ENCODE results near the gene KCNK3. TPM values are rescaled to one million over a fixed set of nuclear protein-coding genes. Genes with fewer than 3 reads are reported as not detected.
"Not testable (repeated sequence)": the region's sequence is repeated elsewhere in the genome, so short reads cannot be mapped to it uniquely, and the experiment has no call there.

Gene KCNK3
- total RNA-seq, 4 donors from 2014 or later = 0.76 to 1.6 (median 0.94) TPM

- DNase-seq = no peak
- Histone ChIP-seq H3K27ac (no peak overlapping the region), H3K4me3 (no peak overlapping the region), H3K36me3 (no peaks in the 10 kb centered on the region), H3K9me3 (no peaks in the 10 kb centered on the region), H3K4me1 (no peaks in the 10 kb centered on the region), H3K27me3 (no peaks in the 10 kb centered on the region)
- TF ChIP-seq POLR2A (IDR thresholded peaks at IDR 0.05) (no peak), CTCF (IDR thresholded peaks at IDR 0.05) (no peak)
Measured at GRCh38 chr2:26756337-26756736, 63.8 kb downstream of the KCNK3 start.

DNA sequence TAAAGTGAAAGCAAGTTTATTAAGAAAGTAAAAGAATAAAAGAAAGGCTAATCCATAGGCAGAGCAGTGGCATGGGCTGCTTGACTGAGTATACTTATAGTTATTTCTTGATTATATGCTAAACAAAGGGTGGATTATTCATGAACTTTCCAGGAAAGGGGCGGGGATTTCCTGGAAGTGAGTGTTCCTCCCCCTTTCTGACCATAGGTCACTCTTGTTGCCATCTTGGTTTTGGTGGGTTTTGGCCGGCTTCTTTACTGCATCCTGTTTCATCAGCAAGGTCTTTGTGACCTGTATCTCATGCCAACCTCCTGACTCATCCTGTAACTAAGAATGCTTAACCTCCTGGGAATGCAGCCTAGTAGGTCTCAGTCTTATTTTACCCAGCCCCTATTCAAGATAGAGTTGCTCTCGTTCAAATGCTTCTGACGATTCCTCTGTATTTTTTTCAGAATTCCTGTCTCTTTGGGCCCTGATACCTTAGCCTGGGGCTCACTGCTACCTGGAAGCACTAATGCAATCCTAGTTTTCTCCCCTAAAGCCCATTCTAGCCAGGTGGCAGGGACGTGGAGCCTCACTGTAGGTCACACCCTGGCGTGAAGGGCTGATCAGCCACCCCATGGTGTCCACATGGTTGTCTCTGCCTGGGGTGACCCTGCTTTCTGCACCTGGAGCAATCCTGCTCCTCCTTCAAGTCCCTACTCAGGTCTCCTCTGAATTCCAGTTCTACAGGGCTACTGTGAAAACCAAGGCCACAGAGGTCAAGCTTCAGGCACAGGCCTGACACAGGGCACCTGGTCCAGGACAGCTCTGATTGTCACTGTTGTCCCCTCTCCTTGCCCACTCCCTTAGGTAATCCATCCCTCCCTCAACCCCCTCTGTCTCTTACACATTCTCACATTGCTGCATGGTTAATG lies 65.6 kb downstream of the KCNK3 start:
- no peaks in the 10 kb centered on the region for H3K36me3 ChIP-seq
- H3K4me3 ChIP-seq = no peak overlapping the region
- peak in 1 of 3 donors; percentile 56 for DNase-seq
- TF ChIP-seq CTCF (IDR thresholded peaks at IDR 0.05) = no peak
- no peak for TF ChIP-seq POLR2A (IDR thresholded peaks at IDR 0.05)
- H3K27me3 ChIP-seq = no peaks in the 10 kb centered on the region
- H3K9me3 ChIP-seq = no peaks in the 10 kb centered on the region
- H3K27ac ChIP-seq = no peak overlapping the region
- H3K4me1 ChIP-seq = no peaks in the 10 kb centered on the region

DNA sequence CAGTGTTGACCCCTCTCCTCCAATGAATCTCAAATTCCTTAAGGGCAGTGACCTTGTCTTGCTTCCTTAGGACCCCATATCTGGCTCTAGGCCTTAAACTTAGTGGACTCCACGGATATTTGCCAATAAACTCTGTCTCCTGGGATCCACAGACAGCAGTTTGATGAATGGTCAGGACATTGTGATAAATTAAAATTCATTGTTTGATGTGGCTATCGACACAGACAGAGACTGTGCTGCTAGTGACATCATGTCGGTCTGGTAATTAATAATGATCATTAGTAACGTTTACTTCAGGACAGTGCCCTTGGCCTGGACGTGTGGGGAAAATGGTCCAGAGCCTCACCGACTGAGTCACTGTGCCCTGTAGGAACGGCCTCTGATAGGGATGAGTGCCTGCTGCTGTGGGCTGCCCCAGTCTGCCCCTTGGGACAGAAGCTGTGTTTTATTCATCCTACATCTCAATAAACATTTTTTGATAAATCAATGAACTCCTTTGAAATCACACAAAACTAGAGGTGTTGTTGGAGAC lies 66.3 kb downstream of the KCNK3 start:
- TF ChIP-seq POLR2A (IDR thresholded peaks at IDR 0.05) (no peak), CTCF (IDR thresholded peaks at IDR 0.05) (no peak)
- Histone ChIP-seq H3K36me3 (no peaks in the 10 kb centered on the region), H3K9me3 (no peaks in the 10 kb centered on the region), H3K27ac (no peak overlapping the region), H3K27me3 (no peaks in the 10 kb centered on the region), H3K4me3 (no peak overlapping the region), H3K4me1 (peaks cover 0 to 5% (median 0%) of the 10 kb centered on the region in 4 donors)
- no peak for DNase-seq

DNA sequence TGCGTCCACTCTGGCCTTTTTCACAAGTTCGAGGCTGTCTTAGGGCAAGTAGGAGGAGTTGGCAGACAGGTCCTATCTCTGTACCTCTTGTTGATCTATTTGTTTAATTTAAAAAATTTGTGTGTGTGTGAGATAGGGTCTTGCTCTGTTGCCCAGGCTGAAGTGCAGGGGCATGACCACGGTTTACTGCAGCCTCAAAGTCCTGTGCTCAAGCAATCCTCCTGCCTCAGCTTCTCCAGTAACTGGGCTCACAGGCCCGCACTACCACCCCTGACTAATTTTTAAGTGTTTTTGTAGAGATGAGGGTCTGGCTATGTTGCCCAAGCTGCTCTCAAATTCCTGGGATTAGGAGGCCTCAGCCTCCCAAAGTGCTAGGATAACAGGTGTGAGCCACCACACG lies 67.3 kb downstream of the KCNK3 start:
- Histone ChIP-seq H3K9me3 (no peaks in the 10 kb centered on the region), H3K27me3 (no peaks in the 10 kb centered on the region), H3K27ac (no peak overlapping the region), H3K4me1 (peaks cover 0 to 7% (median 0%) of the 10 kb centered on the region in 4 donors), H3K4me3 (no peak overlapping the region), H3K36me3 (no peaks in the 10 kb centered on the region)
- no peak for DNase-seq
- no peak for TF ChIP-seq POLR2A (IDR thresholded peaks at IDR 0.05)
- TF ChIP-seq CTCF (IDR thresholded peaks at IDR 0.05) = no peak

GRCh38 chr2:26760991-26761390 lies 68.5 kb downstream of the KCNK3 start:
- not testable (repeated sequence) for H3K9me3 ChIP-seq, DNase-seq, H3K27me3 ChIP-seq, H3K36me3 ChIP-seq, H3K4me3 ChIP-seq, H3K27ac ChIP-seq
- H3K4me1 ChIP-seq = peaks cover 0 to 18% (median 1%) of the 10 kb centered on the region in 4 donors

DNA sequence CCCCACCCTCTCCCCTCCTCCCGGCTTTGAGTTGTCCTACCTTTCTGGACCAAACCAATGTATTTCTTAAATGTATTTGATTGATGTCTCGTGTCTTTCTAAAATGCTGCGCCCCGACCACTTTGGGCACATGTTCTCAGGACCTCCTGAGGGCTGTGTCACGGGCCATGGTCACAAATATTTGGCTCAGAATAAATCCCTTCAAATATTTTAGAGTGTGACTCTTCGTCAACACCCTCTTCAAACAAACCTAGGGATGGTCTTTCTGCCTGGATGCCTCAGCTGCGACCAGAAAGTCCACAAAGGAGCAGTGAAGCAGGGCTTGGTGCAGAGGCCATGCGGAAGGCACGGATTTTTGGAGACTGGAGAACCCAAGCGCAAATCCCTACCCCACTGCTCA lies 70.5 kb downstream of the KCNK3 start:
- Histone ChIP-seq H3K27ac (no peak overlapping the region), H3K4me1 (peaks cover 0 to 37% (median 1%) of the 10 kb centered on the region in 4 donors), H3K4me3 (no peak overlapping the region), H3K27me3 (no peaks in the 10 kb centered on the region), H3K36me3 (no peaks in the 10 kb centered on the region), H3K9me3 (no peaks in the 10 kb centered on the region)
- DNase-seq = no peak
- TF ChIP-seq CTCF (IDR thresholded peaks at IDR 0.05) = no peak
- TF ChIP-seq POLR2A (IDR thresholded peaks at IDR 0.05) = no peak
